CD14-positive monocyte (primary cell): Measurements from ENCODE around the gene DGAT2. TPM values are rescaled to one million over a fixed set of nuclear protein-coding genes. Genes with fewer than 3 reads are reported as not detected.

Source experiments
- DNase-seq, 3 donors: peaks; one replicate each; pipeline ENCODE4 v3.0.0-alpha.2; 2011 to 2022
- H2AFZ ChIP-seq: 2 replicates; pipeline ENCODE4 v1.6.0; 2012; ENCODE audit warnings: mild to moderate bottlenecking, low read depth, low read length, inconsistent platforms; ENCODE audit not compliant: insufficient read depth, poor library complexity, severe bottlenecking
- H3K27ac ChIP-seq, 2 donors: 1 replicate in 1 of 2; 2 replicates in 1 of 2; pipeline ENCODE4 v1.5.1; 2012 to 2013; ENCODE audit warnings: low read length in 2 of 2, control low read depth in 1 of 2, inconsistent platforms in 1 of 2, low read depth in 1 of 2, mild to moderate bottlenecking in 1 of 2
- H3K27me3 ChIP-seq, 2 donors: one replicate each; pipeline versions ENCODE4 v1.6.0 to v1.6.1; 2011 to 2013; ENCODE audit warnings: low read length in 2 of 2; ENCODE audit not compliant: control insufficient read depth in 2 of 2, insufficient read depth in 2 of 2
- H3K36me3 ChIP-seq, 2 donors: replicated peaks in 1 of 2; 1 replicate in 1 of 2; 2 replicates in 1 of 2; pipeline versions ENCODE4 v1.5.1 to v1.6.1; 2012 to 2013; ENCODE audit warnings: low read length in 2 of 2, control low read depth in 1 of 2, inconsistent platforms in 1 of 2, mild to moderate bottlenecking in 1 of 2; ENCODE audit not compliant: insufficient read depth in 2 of 2, control insufficient read depth in 1 of 2
- H3K4me1 ChIP-seq, 2 donors: 1 replicate in 1 of 2; 2 replicates in 1 of 2; pipeline versions ENCODE4 v1.5.1 to v1.6.1; 2012 to 2013; ENCODE audit warnings: low read length in 2 of 2, control low read depth in 1 of 2, inconsistent platforms in 1 of 2, mild to moderate bottlenecking in 1 of 2, moderate library complexity in 1 of 2; ENCODE audit not compliant: insufficient read depth in 2 of 2, control insufficient read depth in 1 of 2
- H3K4me2 ChIP-seq: replicated peaks from 2 replicates; pipeline ENCODE3; 2012; ENCODE audit warnings: low read length, moderate library complexity, mild to moderate bottlenecking; ENCODE audit not compliant: poor library complexity, severe bottlenecking; ENCODE audit errors: extremely low read depth
- H3K4me3 ChIP-seq, 3 experiments: fragments of 200-600 bp in 1 of 3; sonication (generic) in 1 of 3; replicated peaks in 1 of 3; 1 replicate in 2 of 3; 2 replicates in 1 of 3; pipeline ENCODE4 v1.5.1; 2011 to 2013; ENCODE audit warnings: low read length in 3 of 3, mild to moderate bottlenecking in 3 of 3, control low read depth in 2 of 3, low read depth in 2 of 3, inconsistent platforms in 1 of 3, moderate library complexity in 1 of 3
- H3K79me2 ChIP-seq: 2 replicates; pipeline ENCODE4 v1.6.0; 2012; ENCODE audit warnings: mild to moderate bottlenecking, control low read depth, inconsistent platforms, low read length, moderate library complexity; ENCODE audit not compliant: insufficient read depth
- H3K9ac ChIP-seq: 2 replicates; pipeline ENCODE4 v1.6.0; 2017; ENCODE audit warnings: low read length, mild to moderate bottlenecking; ENCODE audit not compliant: insufficient read depth, poor library complexity, severe bottlenecking
- H3K9me3 ChIP-seq, 2 donors: replicated peaks in 1 of 2; 1 replicate in 1 of 2; 2 replicates in 1 of 2; pipeline versions ENCODE4 v1.5.1 to v1.6.1; 2012 to 2013; ENCODE audit warnings: low read length in 2 of 2, control low read depth in 1 of 2; ENCODE audit not compliant: control insufficient read depth in 1 of 2, insufficient read depth in 1 of 2
- H4K20me1 ChIP-seq: 2 replicates; pipeline ENCODE4 v1.6.0; 2012; ENCODE audit warnings: mild to moderate bottlenecking, low read length, control low read depth, moderate library complexity; ENCODE audit not compliant: insufficient read depth
- H3K27ac Mint-ChIP-seq, 7 donors: one replicate each; pipeline ENCODE4 v1.8.0; 2020; ENCODE audit warnings: mild to moderate bottlenecking in 7 of 7, mixed read lengths in 7 of 7, moderate library complexity in 6 of 7, inconsistent platforms in 2 of 7
- H3K27me3 Mint-ChIP-seq, 3 donors: one replicate each; pipeline ENCODE4 v1.8.0; 2021 to 2022; ENCODE audit warnings: low read depth in 3 of 3, mild to moderate bottlenecking in 3 of 3, mixed read lengths in 3 of 3, moderate library complexity in 3 of 3, inconsistent platforms in 1 of 3
- H3K36me3 Mint-ChIP-seq, 2 donors: one replicate each; pipeline ENCODE4 v1.8.0; 2020; ENCODE audit warnings: mixed read lengths in 2 of 2, inconsistent platforms in 1 of 2, mild to moderate bottlenecking in 1 of 2
- H3K4me1 Mint-ChIP-seq: one replicate; pipeline ENCODE4 v1.8.0; 2020; ENCODE audit warnings: mild to moderate bottlenecking, mixed read lengths
- H3K4me3 Mint-ChIP-seq, 2 donors: one replicate each; pipeline ENCODE4 v1.8.0; 2020; ENCODE audit warnings: mild to moderate bottlenecking in 2 of 2, mixed read lengths in 2 of 2, moderate library complexity in 1 of 2
- H3K9me3 Mint-ChIP-seq, 7 donors: one replicate each; pipeline ENCODE4 v1.8.0; 2020 to 2022; ENCODE audit warnings: mixed read lengths in 7 of 7, mild to moderate bottlenecking in 6 of 7, moderate library complexity in 6 of 7, inconsistent platforms in 2 of 7
- WGBS: methylation state at CpG from one replicate; pipeline ENCODE4 v1.1.5; 2013; ENCODE audit warnings: missing lambda C conversion rate; ENCODE audit not compliant: insufficient coverage; 5-methylcytosine and 5-hydroxymethylcytosine counted together
- intact Hi-C, 2 donors: fragments of 100-400 bp; cut with micrococcal nuclease; formaldehyde crosslinking; loops; one replicate each; pipeline versions ENCODE4 v1.15.0 to v1.15.1; 2023
- polyA plus RNA-seq, 3 donors: library from polyadenylated mRNA; depleted of rRNA in 1 of 3; unstranded in 2 of 3; stranded (reverse) in 1 of 3; fragments of 300-500 nt in 2 of 3; fragments of >200 nt in 1 of 3; fragmentation: Illumina TruSeq in 2 of 3; gene quantifications; 1 replicate in 2 of 3; 2 replicates in 1 of 3; pipeline ENCODE4 v1.2.3, GENCODE V29; 2012 to 2021
- TF ChIP-seq, protein P1 (sequence below): fragments of 200-600 bp; IDR thresholded peaks from one replicate; pipeline ENCODE4 v1.8.0; 2022; ENCODE audit warnings: antibody characterized with exemption, mild to moderate bottlenecking

DGAT2 gene
- polyA plus RNA-seq, 3 donors = 7.0 to 18.4 (median 14.8) TPM

DNA sequence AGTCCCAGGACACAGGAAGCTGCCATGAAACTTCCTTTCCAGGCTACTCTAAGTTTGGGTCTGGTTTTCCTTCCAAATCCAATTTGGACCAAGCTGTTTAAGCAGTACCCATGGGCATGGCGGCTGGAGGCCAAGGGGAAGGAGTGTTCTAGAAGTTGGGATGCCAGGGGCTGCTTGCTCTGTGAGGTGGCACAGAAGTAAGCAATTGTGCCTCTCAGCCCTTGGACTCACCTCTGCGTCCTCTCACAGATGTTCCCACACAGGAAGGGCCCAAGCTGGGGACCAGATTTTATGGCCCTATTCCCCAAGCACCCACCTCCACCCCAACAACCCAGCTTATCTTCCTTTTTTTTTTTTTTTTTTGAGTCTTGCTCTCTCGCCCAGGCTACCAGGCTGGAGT is 3.5 kb upstream of the DGAT2 start:
- TF ChIP-seq, protein P1, sequence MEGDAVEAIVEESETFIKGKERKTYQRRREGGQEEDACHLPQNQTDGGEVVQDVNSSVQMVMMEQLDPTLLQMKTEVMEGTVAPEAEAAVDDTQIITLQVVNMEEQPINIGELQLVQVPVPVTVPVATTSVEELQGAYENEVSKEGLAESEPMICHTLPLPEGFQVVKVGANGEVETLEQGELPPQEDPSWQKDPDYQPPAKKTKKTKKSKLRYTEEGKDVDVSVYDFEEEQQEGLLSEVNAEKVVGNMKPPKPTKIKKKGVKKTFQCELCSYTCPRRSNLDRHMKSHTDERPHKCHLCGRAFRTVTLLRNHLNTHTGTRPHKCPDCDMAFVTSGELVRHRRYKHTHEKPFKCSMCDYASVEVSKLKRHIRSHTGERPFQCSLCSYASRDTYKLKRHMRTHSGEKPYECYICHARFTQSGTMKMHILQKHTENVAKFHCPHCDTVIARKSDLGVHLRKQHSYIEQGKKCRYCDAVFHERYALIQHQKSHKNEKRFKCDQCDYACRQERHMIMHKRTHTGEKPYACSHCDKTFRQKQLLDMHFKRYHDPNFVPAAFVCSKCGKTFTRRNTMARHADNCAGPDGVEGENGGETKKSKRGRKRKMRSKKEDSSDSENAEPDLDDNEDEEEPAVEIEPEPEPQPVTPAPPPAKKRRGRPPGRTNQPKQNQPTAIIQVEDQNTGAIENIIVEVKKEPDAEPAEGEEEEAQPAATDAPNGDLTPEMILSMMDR = no peak
- peak overlapping the region in 1 of 7 donors; percentile 66 for H3K27ac Mint-ChIP-seq
- Histone ChIP-seq H3K27me3 (no peaks in the 10 kb centered on the region), H3K9ac (no peak overlapping the region), H3K27ac (no peak overlapping the region), H3K36me3 (no peaks in the 10 kb centered on the region), H2AFZ (no peak overlapping the region), H3K9me3 (no peaks in the 10 kb centered on the region), H3K4me2 (no peak overlapping the region), H3K4me3 (no peak overlapping the region), H4K20me1 (no peaks in the 10 kb centered on the region), H3K4me1 (peaks cover 70 to 80% of the 10 kb centered on the region in 2 donors), H3K79me2 (peaks cover 14% of the 10 kb centered on the region)
- H3K4me3 Mint-ChIP-seq = no peak overlapping the region
- peaks cover 7 to 14% (median 9%) of the 10 kb centered on the region in 3 donors for H3K27me3 Mint-ChIP-seq
- intact Hi-C loops = no loop called here
- WGBS = 100% methylated on average over 2 of the region's 3 CpGs
- H3K36me3 Mint-ChIP-seq = peaks cover 0 to 10% of the 10 kb centered on the region in 2 donors
- DNase-seq = no peak
- H3K9me3 Mint-ChIP-seq = peaks cover 0 to 1% (median 0%) of the 10 kb centered on the region in 7 donors
- H3K4me1 Mint-ChIP-seq = peaks cover 82% of the 10 kb centered on the region

DNA sequence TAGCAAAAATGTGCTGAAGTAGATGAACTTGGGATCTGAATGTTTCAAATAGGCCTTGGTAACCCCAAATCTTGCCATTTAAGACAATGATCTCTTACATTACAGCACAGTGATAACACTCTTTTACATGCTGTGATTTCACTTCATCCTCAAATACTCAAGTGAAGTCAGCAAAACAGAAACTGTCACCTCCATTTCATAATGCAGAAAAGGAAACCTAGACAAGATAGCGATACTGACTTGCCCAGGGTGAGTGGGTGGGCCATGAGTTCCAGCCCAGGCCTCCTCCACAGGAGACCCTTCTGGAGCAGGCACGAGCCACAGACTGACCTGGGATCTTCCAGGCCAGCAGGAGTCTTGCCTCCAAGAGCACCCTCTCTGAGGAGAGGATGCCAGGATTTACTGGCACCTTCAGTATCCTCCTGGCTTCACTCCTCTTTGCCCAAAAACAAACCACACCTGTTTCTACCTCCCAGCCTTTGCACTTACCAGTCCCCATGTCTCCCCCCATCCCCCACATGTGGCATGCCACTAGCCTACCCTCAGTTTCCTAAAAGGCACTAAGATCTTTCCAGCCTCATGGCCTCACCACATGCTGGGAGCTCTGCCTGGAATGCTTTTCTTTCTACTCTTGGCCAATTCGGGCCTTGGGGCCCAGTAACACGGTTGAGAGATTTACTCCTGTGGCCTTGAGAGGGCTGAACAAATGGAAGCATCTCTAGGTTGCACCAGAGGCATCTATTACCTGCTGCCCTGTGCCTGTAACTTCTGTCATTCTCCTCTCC is 1.9 kb upstream of the DGAT2 start:
- H3K4me3 Mint-ChIP-seq = no peak overlapping the region

More for the DNA sequence above, 1.9 kb upstream of the DGAT2 start:
- WGBS = 93% methylated on average over 3 of the region's 4 CpGs
- Histone ChIP-seq H3K27me3 (no peaks in the 10 kb centered on the region), H3K4me1 (peaks cover 73 to 80% of the 10 kb centered on the region in 2 donors), H4K20me1 (no peaks in the 10 kb centered on the region), H3K9me3 (no peaks in the 10 kb centered on the region), H3K36me3 (no peaks in the 10 kb centered on the region), H3K9ac (no peak overlapping the region), H3K27ac (no peak overlapping the region), H2AFZ (no peak overlapping the region), H3K4me3 (no peak overlapping the region), H3K79me2 (peaks cover 24% of the 10 kb centered on the region), H3K4me2 (no peak overlapping the region)
- Mint-ChIP-seq H3K4me1 (peaks cover 85% of the 10 kb centered on the region), H3K36me3 (peaks cover 10 to 12% of the 10 kb centered on the region in 2 donors), H3K27me3 (peaks cover 7 to 15% (median 11%) of the 10 kb centered on the region in 3 donors), H3K9me3 (peaks cover 0 to 1% (median 0%) of the 10 kb centered on the region in 7 donors), H3K27ac (peak overlapping the region in 5 of 7 donors; percentile 4 to 86 (median 41))
- TF ChIP-seq, protein P1 = no peak
- no peak for DNase-seq
- intact Hi-C loops = no loop called here
